ENCODE data around the gene PPARG.

DNA sequence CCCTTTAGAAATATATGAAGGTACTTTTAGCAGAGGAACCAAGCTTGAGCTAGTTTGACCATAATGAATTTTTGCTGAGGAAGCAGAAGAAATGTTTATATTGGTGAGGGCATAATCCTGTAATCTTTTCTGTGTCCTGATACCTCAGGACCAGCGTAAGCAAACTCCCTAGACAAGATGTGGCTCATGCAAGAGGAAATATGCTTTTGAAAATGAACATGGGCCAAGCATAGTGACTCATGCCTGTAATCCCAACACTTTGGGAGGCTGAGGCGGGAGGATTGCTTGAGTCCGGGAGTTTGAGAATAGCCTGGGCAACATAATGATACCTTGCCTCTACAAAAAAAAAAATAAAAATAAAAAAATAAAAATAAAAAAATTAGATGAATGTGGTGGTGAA, 78.5 kb downstream of the PPARG start:
- TF ChIP-seq POLR2AphosphoS5 (IDR thresholded peaks at IDR 0.05; ENCODE audit: low read depth, low read length) (no peak), POLR2A (IDR thresholded peaks at IDR 0.05; ENCODE audit: low read depth, low read length) (no peak), TAF1 (IDR thresholded peaks at IDR 0.05; ENCODE audit: borderline replicate concordance, low read depth, low read length) (no peak)
